ENCODE measurements around the gene ZAR1.

DNA sequence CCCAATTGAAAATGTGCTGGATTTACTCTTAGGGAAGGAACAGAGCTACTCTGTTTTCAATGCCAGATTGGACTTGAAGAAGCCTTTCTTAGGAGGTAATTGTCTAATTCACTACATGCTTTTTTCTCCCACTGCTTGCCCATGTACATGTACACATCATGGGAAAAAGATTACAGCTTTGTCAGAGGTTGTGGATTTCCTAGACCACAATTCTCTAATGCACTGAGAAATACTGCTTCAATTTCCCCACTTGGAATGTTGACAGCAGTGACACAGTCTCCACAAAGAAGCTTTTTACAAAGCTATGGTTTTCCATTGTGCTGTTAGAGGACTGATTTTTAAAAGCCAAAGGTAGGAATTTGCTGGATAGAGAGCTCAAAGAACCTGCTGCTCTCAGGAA is 19.5 kb downstream of the ZAR1 start:
- TF ChIP-seq, protein P1, sequence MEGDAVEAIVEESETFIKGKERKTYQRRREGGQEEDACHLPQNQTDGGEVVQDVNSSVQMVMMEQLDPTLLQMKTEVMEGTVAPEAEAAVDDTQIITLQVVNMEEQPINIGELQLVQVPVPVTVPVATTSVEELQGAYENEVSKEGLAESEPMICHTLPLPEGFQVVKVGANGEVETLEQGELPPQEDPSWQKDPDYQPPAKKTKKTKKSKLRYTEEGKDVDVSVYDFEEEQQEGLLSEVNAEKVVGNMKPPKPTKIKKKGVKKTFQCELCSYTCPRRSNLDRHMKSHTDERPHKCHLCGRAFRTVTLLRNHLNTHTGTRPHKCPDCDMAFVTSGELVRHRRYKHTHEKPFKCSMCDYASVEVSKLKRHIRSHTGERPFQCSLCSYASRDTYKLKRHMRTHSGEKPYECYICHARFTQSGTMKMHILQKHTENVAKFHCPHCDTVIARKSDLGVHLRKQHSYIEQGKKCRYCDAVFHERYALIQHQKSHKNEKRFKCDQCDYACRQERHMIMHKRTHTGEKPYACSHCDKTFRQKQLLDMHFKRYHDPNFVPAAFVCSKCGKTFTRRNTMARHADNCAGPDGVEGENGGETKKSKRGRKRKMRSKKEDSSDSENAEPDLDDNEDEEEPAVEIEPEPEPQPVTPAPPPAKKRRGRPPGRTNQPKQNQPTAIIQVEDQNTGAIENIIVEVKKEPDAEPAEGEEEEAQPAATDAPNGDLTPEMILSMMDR (IDR thresholded peaks at IDR 0.05): no peak
- TF ChIP-seq EZH2 (IDR thresholded peaks at IDR 0.05; ENCODE audit: borderline replicate concordance, insufficient read depth, low read depth, low read length, poor library complexity, severe bottlenecking): no peak

Data from B cell (primary cell).